Stimulated activated CD4-positive, alpha-beta T cell treated with anti-CD3 and anti-CD28 coated beads, Interleukin-1b, Interleukin-23, amount 100 ng/mL, for 48 hours (primary cell): ENCODE results near the gene CUX1.
"Not testable (repeated sequence)": the region's sequence is repeated elsewhere in the genome, so short reads cannot be mapped to it uniquely, and the experiment has no call there.

Experiments used
- DNase-seq: peaks from one replicate; pipeline ENCODE4 v3.0.0-alpha.2; 2020

The CUX1 gene

GRCh38 chr7:101919363-101920115, 102.1 kb downstream of the CUX1 start:
- no peak for DNase-seq

- DNase-seq, result no peak
Measured at GRCh38 chr7:101921061-101921460, 103.6 kb downstream of the CUX1 start.

GRCh38 chr7:101921546-101922489, 104.4 kb downstream of the CUX1 start:
- DNase-seq, result not testable (repeated sequence)

GRCh38 chr7:101922631-101923601, 105.5 kb downstream of the CUX1 start:
- DNase-seq, result no peak

- no peak for DNase-seq
Measured at GRCh38 chr7:101923602-101923985, 106.2 kb downstream of the CUX1 start.

GRCh38 chr7:101924171-101924570, 106.7 kb downstream of the CUX1 start:
- peak; percentile 42 for DNase-seq

GRCh38 chr7:101926265-101926664, 108.8 kb downstream of the CUX1 start:
- DNase-seq, result no peak

- no peak for DNase-seq
Measured at GRCh38 chr7:101927389-101927788, 110.0 kb downstream of the CUX1 start.

- DNase-seq, result no peak
Measured at GRCh38 chr7:101927802-101928201, 110.4 kb downstream of the CUX1 start.

GRCh38 chr7:101929256-101929655, 111.8 kb downstream of the CUX1 start:
- no peak for DNase-seq

- not testable (repeated sequence) for DNase-seq
Measured at GRCh38 chr7:101929911-101930310, 112.5 kb downstream of the CUX1 start.

GRCh38 chr7:101932083-101932482, 114.7 kb downstream of the CUX1 start:
- DNase-seq, result no peak

GRCh38 chr7:101933028-101933427, 115.6 kb downstream of the CUX1 start:
- no peak for DNase-seq

- DNase-seq, result no peak
Measured at GRCh38 chr7:101933688-101934121, 116.3 kb downstream of the CUX1 start.

- no peak for DNase-seq
Measured at GRCh38 chr7:101934618-101935017, 117.2 kb downstream of the CUX1 start.

- no peak for DNase-seq
Measured at GRCh38 chr7:101935521-101936141, 118.2 kb downstream of the CUX1 start.

GRCh38 chr7:101936223-101936610, 118.8 kb downstream of the CUX1 start:
- DNase-seq, result no peak

- no peak for DNase-seq
Measured at GRCh38 chr7:101936611-101937231, 119.3 kb downstream of the CUX1 start.

GRCh38 chr7:101937717-101938514, 120.5 kb downstream of the CUX1 start:
- no peak for DNase-seq

- DNase-seq, result no peak
Measured at GRCh38 chr7:101939136-101939695, 121.8 kb downstream of the CUX1 start.

GRCh38 chr7:101940151-101940550, 122.7 kb downstream of the CUX1 start:
- DNase-seq, result no peak
